ENCODE results near the gene TCERG1. TPM values are rescaled to one million over a fixed set of nuclear protein-coding genes. Genes with fewer than 3 reads are reported as not detected.

TCERG1 gene
- total RNA-seq, 4 donors from 2014 or later, result 59.1 to 164 (median 65.1) TPM

DNA sequence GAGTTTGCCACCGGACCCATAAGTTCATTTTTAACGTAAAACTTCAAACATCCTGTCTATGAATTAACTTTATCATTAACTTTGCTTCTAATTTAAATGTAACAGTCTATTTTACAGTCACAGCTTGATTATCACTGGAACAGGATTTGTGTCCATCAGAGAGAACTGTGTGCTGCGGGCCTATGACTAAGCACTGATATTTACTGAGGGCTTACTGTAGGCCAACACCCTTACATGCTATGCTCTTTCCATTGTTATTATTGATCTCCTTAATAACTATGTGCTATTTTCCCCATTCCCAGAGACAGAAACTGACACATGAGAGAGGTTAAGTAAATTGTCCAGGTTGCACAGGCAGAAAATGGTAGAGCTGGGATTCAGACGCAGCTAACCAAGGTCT lies 92.8 kb downstream of the TCERG1 start:
- Histone ChIP-seq H3K4me1 (peaks cover 8% of the 10 kb centered on the region), H3K4me3 (no peak overlapping the region), H3K27ac (no peak overlapping the region), H3K36me3 (no peaks in the 10 kb centered on the region), H3K27me3 (no peaks in the 10 kb centered on the region), H3K9me3 (no peaks in the 10 kb centered on the region)
- WGBS, result 96% methylated on average over 4 of the region's 4 CpGs
- TF ChIP-seq EP300 (IDR thresholded peaks at IDR 0.05) (no peak), POLR2AphosphoS5 (IDR thresholded peaks at IDR 0.05) (no peak), POLR2A (IDR thresholded peaks at IDR 0.05) (no peak)
- TF ChIP-seq, protein P1, sequence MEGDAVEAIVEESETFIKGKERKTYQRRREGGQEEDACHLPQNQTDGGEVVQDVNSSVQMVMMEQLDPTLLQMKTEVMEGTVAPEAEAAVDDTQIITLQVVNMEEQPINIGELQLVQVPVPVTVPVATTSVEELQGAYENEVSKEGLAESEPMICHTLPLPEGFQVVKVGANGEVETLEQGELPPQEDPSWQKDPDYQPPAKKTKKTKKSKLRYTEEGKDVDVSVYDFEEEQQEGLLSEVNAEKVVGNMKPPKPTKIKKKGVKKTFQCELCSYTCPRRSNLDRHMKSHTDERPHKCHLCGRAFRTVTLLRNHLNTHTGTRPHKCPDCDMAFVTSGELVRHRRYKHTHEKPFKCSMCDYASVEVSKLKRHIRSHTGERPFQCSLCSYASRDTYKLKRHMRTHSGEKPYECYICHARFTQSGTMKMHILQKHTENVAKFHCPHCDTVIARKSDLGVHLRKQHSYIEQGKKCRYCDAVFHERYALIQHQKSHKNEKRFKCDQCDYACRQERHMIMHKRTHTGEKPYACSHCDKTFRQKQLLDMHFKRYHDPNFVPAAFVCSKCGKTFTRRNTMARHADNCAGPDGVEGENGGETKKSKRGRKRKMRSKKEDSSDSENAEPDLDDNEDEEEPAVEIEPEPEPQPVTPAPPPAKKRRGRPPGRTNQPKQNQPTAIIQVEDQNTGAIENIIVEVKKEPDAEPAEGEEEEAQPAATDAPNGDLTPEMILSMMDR (IDR thresholded peaks at IDR 0.05), result no peak
- DNase-seq (ENCODE audit: low spot score in 2 of 2), result no peak

DNA sequence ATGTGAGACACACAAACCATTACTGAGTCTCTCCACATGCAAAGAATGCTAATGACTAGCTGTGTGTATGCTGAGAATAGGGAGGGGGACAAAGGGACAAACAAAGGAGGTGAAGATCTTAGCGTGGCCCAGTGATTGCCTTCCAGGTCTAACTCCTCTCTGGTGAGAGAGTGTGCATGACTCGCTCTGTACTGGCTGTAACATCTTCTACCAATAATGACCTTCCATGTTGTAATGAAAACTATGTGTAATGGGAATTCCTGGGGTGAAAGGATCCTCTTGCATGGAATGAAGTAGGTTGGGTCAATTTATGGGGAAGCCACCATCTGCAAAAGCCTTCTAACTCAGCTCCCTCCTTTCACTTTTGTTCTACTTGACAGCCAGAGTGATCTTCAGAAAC lies 93.3 kb downstream of the TCERG1 start:
- Histone ChIP-seq H3K27me3 (no peaks in the 10 kb centered on the region), H3K36me3 (no peaks in the 10 kb centered on the region), H3K9me3 (no peaks in the 10 kb centered on the region), H3K27ac (no peak overlapping the region), H3K4me1 (peaks cover 8% of the 10 kb centered on the region), H3K4me3 (no peak overlapping the region)
- TF ChIP-seq EP300 (IDR thresholded peaks at IDR 0.05) (no peak), POLR2A (IDR thresholded peaks at IDR 0.05) (no peak), POLR2AphosphoS5 (IDR thresholded peaks at IDR 0.05) (no peak)
- TF ChIP-seq, protein P1 (IDR thresholded peaks at IDR 0.05), result no peak
- DNase-seq (ENCODE audit: low spot score in 2 of 2), result no peak
- 69% methylated on average over 2 of the region's 2 CpGs for WGBS

DNA sequence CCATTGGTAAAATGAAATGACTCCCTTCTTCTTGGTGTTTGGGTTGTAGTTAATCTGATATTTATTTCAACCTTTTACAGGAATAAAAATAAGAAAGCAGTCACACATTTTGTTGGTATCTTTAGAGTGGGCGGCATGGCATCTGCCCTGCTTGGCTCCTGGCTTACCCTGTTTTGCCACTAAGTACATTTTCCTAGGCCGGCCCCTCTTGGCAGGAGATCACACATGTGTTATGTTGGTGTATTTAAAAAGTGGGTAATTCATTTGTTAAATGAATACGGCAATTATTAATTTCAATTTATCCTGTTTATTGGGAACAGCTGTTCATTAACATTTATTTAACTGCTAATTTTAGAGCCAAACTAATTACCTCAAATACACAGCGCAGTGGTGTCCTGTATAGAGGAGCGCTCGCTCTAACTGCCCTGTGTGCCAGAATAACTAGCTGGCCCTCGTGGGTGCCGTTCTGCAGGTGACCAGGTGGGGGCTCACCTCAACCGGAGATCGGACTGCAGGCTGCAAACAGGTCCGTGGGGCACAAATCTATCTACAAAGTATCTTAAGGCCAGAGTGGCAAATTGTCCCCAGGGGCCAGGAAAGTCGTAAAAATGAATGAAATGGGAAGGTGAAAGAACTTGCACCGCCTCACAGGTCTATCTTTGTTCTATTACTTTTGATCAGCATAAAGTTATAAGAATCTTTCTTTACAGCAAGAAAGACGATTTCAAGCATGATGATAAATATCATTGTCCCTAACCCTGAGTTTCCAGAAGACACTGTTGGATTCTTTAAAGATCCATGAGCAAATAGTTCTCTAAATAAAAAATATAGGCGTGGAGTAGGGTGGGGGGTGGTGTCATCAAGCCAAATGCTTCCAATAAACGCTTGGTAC lies 95.1 kb downstream of the TCERG1 start:
- H3K27me3 ChIP-seq, result no peaks in the 10 kb centered on the region
- H3K9me3 ChIP-seq, result no peaks in the 10 kb centered on the region
- H3K27ac ChIP-seq, result no peak overlapping the region
- 20% methylated on average over 16 of the region's 16 CpGs for WGBS
- TF ChIP-seq POLR2AphosphoS5 (IDR thresholded peaks at IDR 0.05), result no peak
- TF ChIP-seq, protein P1 (IDR thresholded peaks at IDR 0.05), result peak; percentile 60 to 76
- H3K36me3 ChIP-seq, result no peaks in the 10 kb centered on the region
- peak in 1 of 2 donors; percentile 70 for DNase-seq (ENCODE audit: low spot score in 2 of 2)
- peaks cover 8% of the 10 kb centered on the region for H3K4me1 ChIP-seq
- H3K4me3 ChIP-seq, result no peak overlapping the region

- TF ChIP-seq, protein P1 (IDR thresholded peaks at IDR 0.05), result no peak
- no peak for TF ChIP-seq EP300 (IDR thresholded peaks at IDR 0.05)
- TF ChIP-seq POLR2AphosphoS5 (IDR thresholded peaks at IDR 0.05), result no peak
- no peak for TF ChIP-seq POLR2A (IDR thresholded peaks at IDR 0.05)
- Histone ChIP-seq H3K27ac (no peak overlapping the region), H3K27me3 (no peaks in the 10 kb centered on the region), H3K36me3 (no peaks in the 10 kb centered on the region), H3K4me3 (no peak overlapping the region), H3K4me1 (peaks cover 8% of the 10 kb centered on the region), H3K9me3 (no peaks in the 10 kb centered on the region)
- no peak for DNase-seq (ENCODE audit: low spot score in 2 of 2)
Measured at GRCh38 chr5:146544232-146544631, 97.1 kb downstream of the TCERG1 start.

GRCh38 chr5:146548781-146549449 lies 101.8 kb downstream of the TCERG1 start:
- WGBS, result 52% methylated on average over 2 of the region's 2 CpGs
- TF ChIP-seq POLR2A (IDR thresholded peaks at IDR 0.05), result no peak
- no peak for TF ChIP-seq EP300 (IDR thresholded peaks at IDR 0.05)
- TF ChIP-seq POLR2AphosphoS5 (IDR thresholded peaks at IDR 0.05), result no peak
- TF ChIP-seq, protein P1 (IDR thresholded peaks at IDR 0.05), result no peak
- Histone ChIP-seq H3K9me3 (no peaks in the 10 kb centered on the region), H3K27me3 (no peaks in the 10 kb centered on the region), H3K4me3 (no peak overlapping the region), H3K36me3 (no peaks in the 10 kb centered on the region), H3K4me1 (no peaks in the 10 kb centered on the region), H3K27ac (no peak overlapping the region)
- DNase-seq (ENCODE audit: low spot score in 2 of 2), result no peak
